Memory B cell (primary cell): Measurements from ENCODE around the gene CRKL.

Experiments
- ATAC-seq: fragments of 150-1000 bp; cut with Tn5 transposase; 2 replicates; pipeline ENCODE4 v1.10.0; 2021; ENCODE audit warnings: low read depth, mild to moderate bottlenecking, moderate library complexity
- DNase-seq, 2 donors: peaks; one replicate each; pipeline ENCODE4 v3.0.0; 2022; ENCODE audit warnings: low spot score in 2 of 2
- H3K27ac Mint-ChIP-seq: one replicate; pipeline ENCODE4 v1.8.0; 2022; ENCODE audit warnings: mild to moderate bottlenecking, moderate library complexity, mixed read lengths
- H3K27me3 Mint-ChIP-seq: one replicate; pipeline ENCODE4 v1.8.0; 2022; ENCODE audit warnings: mixed read lengths
- H3K36me3 Mint-ChIP-seq: one replicate; pipeline ENCODE4 v1.8.0; 2022; ENCODE audit warnings: mild to moderate bottlenecking, mixed read lengths
- H3K4me1 Mint-ChIP-seq: one replicate; pipeline ENCODE4 v1.8.0; 2022; ENCODE audit warnings: mixed read lengths
- H3K4me3 Mint-ChIP-seq: one replicate; pipeline ENCODE4 v1.8.0; 2022; ENCODE audit warnings: mild to moderate bottlenecking, moderate library complexity, mixed read lengths
- H3K9me3 Mint-ChIP-seq: one replicate; pipeline ENCODE4 v1.8.0; 2022; ENCODE audit warnings: mixed read lengths

CRKL gene

GRCh38 chr22:20946080-20946986 is 29.1 kb downstream of the CRKL start:
- Mint-ChIP-seq H3K9me3 (no peaks in the 10 kb centered on the region), H3K27ac (no peak overlapping the region), H3K27me3 (no peaks in the 10 kb centered on the region), H3K4me3 (no peak overlapping the region), H3K36me3 (peaks cover 20% of the 10 kb centered on the region), H3K4me1 (peaks cover 31% of the 10 kb centered on the region)
- ATAC-seq = no peak
- DNase-seq = no peak

GRCh38 chr22:20946991-20947390 is 29.8 kb downstream of the CRKL start:
- Mint-ChIP-seq H3K4me1 (peaks cover 28% of the 10 kb centered on the region), H3K4me3 (no peak overlapping the region), H3K27me3 (no peaks in the 10 kb centered on the region), H3K27ac (no peak overlapping the region), H3K9me3 (no peaks in the 10 kb centered on the region), H3K36me3 (peaks cover 18% of the 10 kb centered on the region)
- DNase-seq = no peak
- ATAC-seq = no peak

GRCh38 chr22:20948450-20948849 is 31.2 kb downstream of the CRKL start:
- H3K4me1 Mint-ChIP-seq = peaks cover 20% of the 10 kb centered on the region
- H3K27ac Mint-ChIP-seq = no peak overlapping the region
- no peak overlapping the region for H3K4me3 Mint-ChIP-seq
- peaks cover 18% of the 10 kb centered on the region for H3K36me3 Mint-ChIP-seq
- ATAC-seq (no peak), DNase-seq (no peak)
- no peaks in the 10 kb centered on the region for H3K27me3 Mint-ChIP-seq
- H3K9me3 Mint-ChIP-seq = no peaks in the 10 kb centered on the region

DNA sequence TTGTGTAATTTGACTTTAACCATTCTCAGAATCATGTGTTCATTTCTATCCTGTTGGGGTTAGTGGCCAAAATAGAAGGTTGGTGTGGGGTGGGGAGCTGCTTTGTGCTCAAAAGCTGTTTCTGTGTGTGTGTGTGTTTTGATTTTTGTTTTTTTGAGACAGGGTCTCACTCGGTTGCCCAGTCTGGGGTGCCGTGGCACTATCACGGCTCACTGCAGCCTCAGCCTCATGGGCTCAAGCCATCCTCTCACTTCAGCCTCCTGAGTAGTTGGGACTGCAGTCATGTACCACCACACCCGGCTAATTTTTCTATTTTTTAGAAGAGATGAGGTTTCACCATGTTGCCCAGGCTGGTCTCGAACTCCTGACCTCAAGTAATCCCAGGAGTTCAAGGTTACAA is 31.8 kb downstream of the CRKL start:
- ATAC-seq (no peak), DNase-seq (no peak)
- Mint-ChIP-seq H3K27ac (no peak overlapping the region), H3K36me3 (peaks cover 15% of the 10 kb centered on the region), H3K4me3 (no peak overlapping the region), H3K27me3 (no peaks in the 10 kb centered on the region), H3K4me1 (peaks cover 15% of the 10 kb centered on the region), H3K9me3 (no peaks in the 10 kb centered on the region)

DNA sequence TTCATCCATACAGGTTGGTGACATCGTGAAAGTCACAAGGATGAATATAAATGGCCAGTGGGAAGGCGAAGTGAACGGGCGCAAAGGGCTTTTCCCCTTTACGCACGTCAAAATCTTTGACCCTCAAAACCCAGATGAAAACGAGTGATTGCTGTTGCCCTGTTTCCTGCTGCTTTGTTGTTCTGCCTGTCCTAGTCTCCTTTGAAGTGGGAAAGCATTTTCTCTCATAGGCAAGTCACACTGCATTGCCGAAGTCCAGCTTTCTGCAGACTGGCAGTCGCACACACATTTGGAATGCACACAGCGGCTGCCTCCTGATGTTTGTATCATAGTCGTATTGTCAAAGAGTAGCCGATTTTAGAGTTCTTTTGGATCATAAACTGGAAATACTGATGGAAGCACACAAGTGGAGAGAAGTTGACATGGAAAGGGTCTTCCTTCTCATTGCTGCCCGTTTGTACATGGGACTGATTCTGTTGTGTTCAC is 32.5 kb downstream of the CRKL start:
- DNase-seq (no peak), ATAC-seq (no peak)
- Mint-ChIP-seq H3K4me3 (no peak overlapping the region), H3K27me3 (no peaks in the 10 kb centered on the region), H3K27ac (no peak overlapping the region), H3K9me3 (no peaks in the 10 kb centered on the region), H3K36me3 (peaks cover 15% of the 10 kb centered on the region), H3K4me1 (peaks cover 15% of the 10 kb centered on the region)

GRCh38 chr22:20951151-20951931 is 34.1 kb downstream of the CRKL start:
- Mint-ChIP-seq H3K4me3 (no peak overlapping the region), H3K9me3 (no peaks in the 10 kb centered on the region), H3K27me3 (no peaks in the 10 kb centered on the region), H3K4me1 (peaks cover 5% of the 10 kb centered on the region), H3K27ac (no peak overlapping the region), H3K36me3 (peaks cover 15% of the 10 kb centered on the region)
- DNase-seq (no peak), ATAC-seq (no peak)

DNA sequence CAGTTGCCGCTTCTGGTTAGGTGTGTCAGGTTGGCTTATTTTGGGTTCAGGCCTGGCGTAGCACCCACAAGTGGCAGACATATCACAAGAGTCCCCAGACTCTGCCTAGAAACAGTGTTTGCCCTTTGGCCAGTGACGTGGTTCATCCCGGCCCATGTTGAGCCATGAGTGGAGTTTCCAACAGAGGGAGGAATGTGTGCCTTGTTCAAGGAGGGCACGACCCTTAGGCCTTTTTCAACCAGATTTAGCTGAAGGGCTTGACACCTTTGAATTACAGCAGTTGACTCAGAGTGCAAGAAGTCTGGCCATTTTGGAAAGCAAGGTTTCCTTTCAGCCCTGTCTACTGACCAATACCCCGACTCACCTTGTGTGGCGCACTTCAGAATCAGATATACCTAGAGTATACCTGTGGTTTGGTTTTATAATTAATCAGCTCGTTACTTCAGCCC is 34.7 kb downstream of the CRKL start:
- no peaks in the 10 kb centered on the region for H3K9me3 Mint-ChIP-seq
- ATAC-seq = no peak
- no peak overlapping the region for H3K4me3 Mint-ChIP-seq
- DNase-seq = no peak
- peaks cover 15% of the 10 kb centered on the region for H3K36me3 Mint-ChIP-seq
- no peak overlapping the region for H3K27ac Mint-ChIP-seq
- H3K27me3 Mint-ChIP-seq = no peaks in the 10 kb centered on the region
- H3K4me1 Mint-ChIP-seq = peaks cover 4% of the 10 kb centered on the region

DNA sequence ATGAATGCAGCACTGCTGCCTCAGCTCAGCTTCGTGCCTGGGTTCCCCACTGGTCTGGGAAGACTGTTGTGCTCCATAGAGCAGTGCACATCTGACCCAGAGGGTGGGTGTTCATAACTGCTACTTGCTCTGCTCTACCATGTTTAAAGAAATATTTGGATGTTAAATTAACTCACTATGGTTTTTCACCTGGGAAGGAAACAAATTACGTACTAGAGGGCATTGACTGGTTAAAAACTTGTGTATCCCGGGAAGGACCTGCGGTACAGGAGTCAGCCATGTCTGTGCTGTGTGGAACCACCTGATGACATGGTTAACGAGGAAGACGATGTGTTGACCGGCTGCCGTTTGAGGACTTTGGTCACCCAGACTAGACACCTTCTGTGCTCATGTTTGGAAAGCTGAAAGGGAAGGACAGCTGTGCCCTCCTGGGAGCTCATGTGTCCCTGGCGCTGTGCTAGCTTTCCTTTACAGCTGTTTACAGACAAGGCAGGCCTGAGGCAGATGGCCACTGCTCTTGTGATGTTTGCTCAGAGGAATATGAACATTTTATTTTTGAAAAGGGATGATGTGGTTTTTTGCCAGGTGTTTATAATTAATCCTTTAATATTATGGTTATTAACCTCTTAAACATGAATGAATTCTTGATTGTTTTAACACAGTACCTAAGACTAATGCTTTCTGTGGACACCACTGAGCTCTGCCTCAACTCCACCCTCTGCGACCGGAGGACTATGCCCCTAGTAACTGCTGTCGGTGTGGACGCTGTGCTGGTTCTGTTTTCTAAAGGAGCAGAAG is 35.5 kb downstream of the CRKL start:
- Mint-ChIP-seq H3K36me3 (peaks cover 15% of the 10 kb centered on the region), H3K9me3 (no peaks in the 10 kb centered on the region)

DNA sequence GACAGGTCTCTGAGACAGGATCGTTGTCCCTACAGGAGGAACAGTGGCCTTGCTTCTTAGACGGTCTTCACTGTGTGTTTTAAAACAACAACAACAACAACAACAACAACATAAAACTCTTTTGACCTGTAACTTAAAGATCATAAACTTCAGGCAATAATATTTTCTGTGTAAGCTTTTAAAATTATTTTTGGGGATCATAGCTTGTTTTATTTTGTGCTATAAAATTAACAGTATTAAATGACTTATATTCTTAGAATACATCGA is 36.1 kb downstream of the CRKL start:
- DNase-seq (no peak), ATAC-seq (no peak)
- peaks cover 3% of the 10 kb centered on the region for H3K27me3 Mint-ChIP-seq
- peaks cover 15% of the 10 kb centered on the region for H3K36me3 Mint-ChIP-seq
- H3K4me1 Mint-ChIP-seq = peaks cover 12% of the 10 kb centered on the region
- no peak overlapping the region for H3K4me3 Mint-ChIP-seq
- no peak overlapping the region for H3K27ac Mint-ChIP-seq
- no peaks in the 10 kb centered on the region for H3K9me3 Mint-ChIP-seq

More for the DNA sequence above, 35.5 kb downstream of the CRKL start:
- ATAC-seq (no peak), DNase-seq (no peak)
- H3K4me1 Mint-ChIP-seq = peaks cover 7% of the 10 kb centered on the region
- H3K4me3 Mint-ChIP-seq = no peak overlapping the region
- H3K27ac Mint-ChIP-seq = no peak overlapping the region
- H3K27me3 Mint-ChIP-seq = no peaks in the 10 kb centered on the region

- Mint-ChIP-seq H3K4me3 (no peak overlapping the region), H3K27ac (no peak overlapping the region), H3K4me1 (peaks cover 12% of the 10 kb centered on the region), H3K27me3 (peaks cover 3% of the 10 kb centered on the region), H3K9me3 (no peaks in the 10 kb centered on the region), H3K36me3 (peaks cover 15% of the 10 kb centered on the region)
- DNase-seq (no peak), ATAC-seq (no peak)
Observed at GRCh38 chr22:20953668-20954500, 36.7 kb downstream of the CRKL start.

- Mint-ChIP-seq H3K4me1 (peaks cover 12% of the 10 kb centered on the region), H3K36me3 (peaks cover 4% of the 10 kb centered on the region), H3K9me3 (no peaks in the 10 kb centered on the region), H3K27ac (no peak overlapping the region), H3K27me3 (peaks cover 4% of the 10 kb centered on the region), H3K4me3 (no peak overlapping the region)
- ATAC-seq (no peak), DNase-seq (no peak)
Observed at GRCh38 chr22:20955548-20955947, 38.3 kb downstream of the CRKL start.

- H3K36me3 Mint-ChIP-seq = peaks cover 4% of the 10 kb centered on the region
Observed at GRCh38 chr22:20956258-20957101, 39.3 kb downstream of the CRKL start.

More at GRCh38 chr22:20956258-20957101, 39.3 kb downstream of the CRKL start:
- peaks cover 12% of the 10 kb centered on the region for H3K4me1 Mint-ChIP-seq
- DNase-seq (no peak), ATAC-seq (no peak)
- no peak overlapping the region for H3K27ac Mint-ChIP-seq
- H3K4me3 Mint-ChIP-seq = peak overlapping the region; percentile 81
- no peaks in the 10 kb centered on the region for H3K9me3 Mint-ChIP-seq
- H3K27me3 Mint-ChIP-seq = peaks cover 7% of the 10 kb centered on the region
